Endodermal cell (in vitro differentiated cells): ENCODE measurements around the gene HES5. TPM values are rescaled to one million over a fixed set of nuclear protein-coding genes. Genes with fewer than 3 reads are reported as not detected.

Experiments used
- DNase-seq: peaks from one replicate; pipeline ENCODE4 v3.0.0-alpha.2; 2017
- H3K27ac ChIP-seq: 2 replicates; pipeline ENCODE4 v1.5.1; 2013; ENCODE audit warnings: mild to moderate bottlenecking, low read depth, low read length, moderate library complexity
- H3K27me3 ChIP-seq: 2 replicates; pipeline ENCODE4 v1.6.1; 2013; ENCODE audit warnings: mild to moderate bottlenecking, low read length, moderate library complexity; ENCODE audit not compliant: insufficient read depth, control insufficient read depth, poor library complexity, severe bottlenecking
- H3K36me3 ChIP-seq: 2 replicates; pipeline ENCODE4 v1.7.0; 2013; ENCODE audit warnings: mild to moderate bottlenecking, low read length, moderate library complexity; ENCODE audit not compliant: control insufficient read depth, insufficient read depth
- H3K4me1 ChIP-seq: one replicate; pipeline ENCODE4 v1.7.0; 2013; ENCODE audit warnings: low read length; ENCODE audit not compliant: control insufficient read depth, insufficient read depth
- H3K4me3 ChIP-seq: 2 replicates; pipeline ENCODE4 v1.5.1; 2013; ENCODE audit warnings: mild to moderate bottlenecking, low read length, moderate library complexity
- H3K9ac ChIP-seq: 2 replicates; pipeline ENCODE4 v1.6.1; 2013; ENCODE audit warnings: mild to moderate bottlenecking, low read length, moderate library complexity; ENCODE audit not compliant: poor library complexity, severe bottlenecking; ENCODE audit errors: extremely low read depth
- H3K9me3 ChIP-seq: 2 replicates; pipeline ENCODE4 v1.6.1; 2013; ENCODE audit warnings: mild to moderate bottlenecking, low read length, moderate library complexity; ENCODE audit not compliant: control insufficient read depth
- H3K27ac Mint-ChIP-seq: 2 replicates; pipeline ENCODE4 v1.8.0; 2020; ENCODE audit warnings: mixed read lengths
- H3K27me3 Mint-ChIP-seq: 2 replicates; pipeline ENCODE4 v1.8.0; 2021; ENCODE audit warnings: mild to moderate bottlenecking, mixed read lengths; ENCODE audit not compliant: insufficient read depth
- H3K36me3 Mint-ChIP-seq: 2 replicates; pipeline ENCODE4 v1.8.0; 2020; ENCODE audit warnings: low read depth, mixed read lengths
- H3K4me1 Mint-ChIP-seq: 2 replicates; pipeline ENCODE4 v1.8.0; 2020; ENCODE audit warnings: mixed read lengths
- H3K4me3 Mint-ChIP-seq: 2 replicates; pipeline ENCODE4 v1.8.0; 2020; ENCODE audit warnings: mild to moderate bottlenecking, moderate library complexity, mixed read lengths
- H3K9me3 Mint-ChIP-seq: 2 replicates; pipeline ENCODE4 v1.8.0; 2020; ENCODE audit warnings: mild to moderate bottlenecking, mixed read lengths
- CTCF ChIP-seq: fragments of 200-600 bp; sonication (generic); conservative IDR thresholded peaks from 2 replicates; pipeline ENCODE4 v1.5.0; 2021; ENCODE audit warnings: antibody characterized with exemption, mild to moderate bottlenecking
- WGBS, 2 experiments: methylation state at CpG; one replicate each; pipeline versions ENCODE4 v1.1.5 to v1.1.7; 2013; ENCODE audit warnings: missing lambda C conversion rate in 2 of 2, mixed read lengths in 1 of 2; ENCODE audit not compliant: insufficient coverage in 1 of 2, insufficient read length in 1 of 2; 5-methylcytosine and 5-hydroxymethylcytosine counted together
- total RNA-seq, 2 donors: library from RNA; stranded (reverse); fragmentation: NEBNext Ultra II Directional in 1 of 2; extraction: Animal tissue kit (Norgen Biotek cat#: 25700) in 1 of 2; gene quantifications; 2 replicates in 1 of 2; 3 replicates in 1 of 2; pipeline ENCODE4 v1.2.1, GENCODE V29; 2021

HES5 gene
- total RNA-seq, 2 donors from 2014 or later = not detected

- no peak overlapping the region for H3K9ac ChIP-seq
- 96% methylated on average over 27 to 30 of the region's 30 CpGs for WGBS, 2 experiments
- Mint-ChIP-seq H3K27me3 (no peaks in the 10 kb centered on the region), H3K36me3 (peaks cover 28% of the 10 kb centered on the region), H3K4me3 (no peak overlapping the region), H3K9me3 (no peaks in the 10 kb centered on the region), H3K4me1 (peaks cover 8% of the 10 kb centered on the region), H3K27ac (no peak overlapping the region)
- no peaks in the 10 kb centered on the region for H3K27me3 ChIP-seq
- TF ChIP-seq CTCF = no peak
- no peak overlapping the region for H3K4me3 ChIP-seq
- no peaks in the 10 kb centered on the region for H3K9me3 ChIP-seq
- H3K27ac ChIP-seq = no peak overlapping the region
- DNase-seq = no peak
- peaks cover 37% of the 10 kb centered on the region for H3K36me3 ChIP-seq
- no peaks in the 10 kb centered on the region for H3K4me1 ChIP-seq
These were observed 10.3 kb downstream of the HES5 start for GRCh38 chr1:2519729-2520128.

- no peak overlapping the region for H3K27ac ChIP-seq
- H3K4me1 Mint-ChIP-seq = peaks cover 4% of the 10 kb centered on the region
- WGBS, 2 experiments = 94 to 95% methylated on average over 22 to 25 of the region's 25 CpGs
- no peak for TF ChIP-seq CTCF
- no peaks in the 10 kb centered on the region for H3K4me1 ChIP-seq
- no peaks in the 10 kb centered on the region for H3K27me3 Mint-ChIP-seq
- no peak overlapping the region for H3K27ac Mint-ChIP-seq
- no peak for DNase-seq
- no peaks in the 10 kb centered on the region for H3K9me3 Mint-ChIP-seq
- no peak overlapping the region for H3K4me3 ChIP-seq
- peaks cover 28% of the 10 kb centered on the region for H3K36me3 Mint-ChIP-seq
- H3K36me3 ChIP-seq = peaks cover 37% of the 10 kb centered on the region
- no peak overlapping the region for H3K9ac ChIP-seq
- H3K27me3 ChIP-seq = no peaks in the 10 kb centered on the region
- no peak overlapping the region for H3K4me3 Mint-ChIP-seq
- H3K9me3 ChIP-seq = no peaks in the 10 kb centered on the region
These were observed 10.9 kb downstream of the HES5 start for GRCh38 chr1:2519029-2519685.

- Histone ChIP-seq H3K27ac (no peak overlapping the region), H3K4me3 (no peak overlapping the region), H3K27me3 (no peaks in the 10 kb centered on the region), H3K9ac (no peak overlapping the region), H3K9me3 (no peaks in the 10 kb centered on the region), H3K36me3 (peaks cover 37% of the 10 kb centered on the region), H3K4me1 (no peaks in the 10 kb centered on the region)
- no peak overlapping the region for H3K27ac Mint-ChIP-seq
- H3K4me3 Mint-ChIP-seq = no peak overlapping the region
- peaks cover 31% of the 10 kb centered on the region for H3K36me3 Mint-ChIP-seq
- 94 to 95% methylated on average over 26 of the region's 26 CpGs for WGBS, 2 experiments
- no peaks in the 10 kb centered on the region for H3K9me3 Mint-ChIP-seq
- no peak for TF ChIP-seq CTCF
- no peaks in the 10 kb centered on the region for H3K4me1 Mint-ChIP-seq
- DNase-seq = no peak
- H3K27me3 Mint-ChIP-seq = no peaks in the 10 kb centered on the region
These were observed 11.5 kb downstream of the HES5 start for GRCh38 chr1:2518528-2518927.
